Neural progenitor cell (in vitro differentiated cells): ENCODE data around the gene ASH1L. TPM values are rescaled to one million over a fixed set of nuclear protein-coding genes. Genes with fewer than 3 reads are reported as not detected.

Experiments used
- DNase-seq: peaks from one replicate; pipeline ENCODE4 v3.0.0-alpha.2; 2016; ENCODE audit warnings: low spot score
- H2AFZ ChIP-seq: fragments of 200-600 bp; sonication (generic); replicated peaks from 2 replicates; pipeline ENCODE4 v1.6.1; 2016; ENCODE audit warnings: antibody characterized with exemption
- H3F3A ChIP-seq: fragments of 200-600 bp; sonication (generic); 2 replicates; pipeline ENCODE4 v1.6.1; 2016; ENCODE audit warnings: antibody characterized with exemption, low read depth
- H3K27ac ChIP-seq: fragments of 200-600 bp; sonication (generic); 2 replicates; pipeline ENCODE4 v1.5.1; 2016; ENCODE audit warnings: mild to moderate bottlenecking
- H3K27me3 ChIP-seq: fragments of 200-600 bp; sonication (generic); 2 replicates; pipeline ENCODE4 v1.6.1; 2016; ENCODE audit warnings: mild to moderate bottlenecking, moderate library complexity
- H3K36me3 ChIP-seq: fragments of 200-600 bp; sonication (generic); 2 replicates; pipeline ENCODE4 v1.5.1; 2016
- H3K4me1 ChIP-seq: fragments of 200-600 bp; sonication (generic); 2 replicates; pipeline ENCODE4 v1.6.1; 2016; ENCODE audit warnings: mixed run types
- H3K4me2 ChIP-seq: fragments of 200-600 bp; sonication (generic); 2 replicates; pipeline ENCODE4 v1.6.1; 2016
- H3K4me3 ChIP-seq: fragments of 200-600 bp; sonication (generic); 2 replicates; pipeline ENCODE4 v1.5.1; 2016
- H3K79me2 ChIP-seq: fragments of 200-600 bp; sonication (generic); 2 replicates; pipeline ENCODE4 v1.6.1; 2016; ENCODE audit warnings: low read depth
- H3K9ac ChIP-seq: fragments of 200-600 bp; sonication (generic); 2 replicates; pipeline ENCODE4 v1.6.1; 2016
- H3K9me3 ChIP-seq: fragments of 200-600 bp; sonication (generic); 2 replicates; pipeline ENCODE4 v1.5.1; 2016; ENCODE audit warnings: low read depth
- H4K20me1 ChIP-seq: fragments of 200-600 bp; sonication (generic); 2 replicates; pipeline ENCODE4 v1.6.1; 2016; ENCODE audit warnings: low read depth
- H3K27ac Mint-ChIP-seq: 3 replicates; pipeline ENCODE4 v1.8.0; 2021; ENCODE audit warnings: mixed read lengths
- H3K27me3 Mint-ChIP-seq: 2 replicates; pipeline ENCODE4 v1.8.0; 2022; ENCODE audit warnings: low read depth, mild to moderate bottlenecking, inconsistent platforms, moderate library complexity, mixed read lengths; ENCODE audit not compliant: insufficient read depth
- H3K36me3 Mint-ChIP-seq: 3 replicates; pipeline ENCODE4 v1.8.0; 2021; ENCODE audit warnings: mixed read lengths
- H3K4me1 Mint-ChIP-seq: 3 replicates; pipeline ENCODE4 v1.8.0; 2021; ENCODE audit warnings: mixed read lengths
- H3K4me3 Mint-ChIP-seq: 3 replicates; pipeline ENCODE4 v1.8.0; 2021; ENCODE audit warnings: mild to moderate bottlenecking, moderate library complexity, mixed read lengths
- H3K9me3 Mint-ChIP-seq: 3 replicates; pipeline ENCODE4 v1.8.0; 2020; ENCODE audit warnings: mixed read lengths
- EZH2 ChIP-seq: fragments of 200-600 bp; sonication (generic); IDR thresholded peaks from 2 replicates; pipeline ENCODE4 v1.6.1; 2017; ENCODE audit warnings: antibody characterized with exemption, mild to moderate bottlenecking, moderate library complexity
- EZH2phosphoT487 ChIP-seq: fragments of 200-600 bp; sonication (generic); IDR thresholded peaks from 2 replicates; pipeline ENCODE4 v1.6.1; 2017; ENCODE audit warnings: antibody characterized with exemption
- total RNA-seq: library from RNA; depleted of rRNA; stranded (reverse); fragments of >200 nt; gene quantifications from 2 replicates; pipeline ENCODE4 v1.2.3, GENCODE V29; 2015; ENCODE audit warnings: low replicate concordance
- TF ChIP-seq, protein P1 (sequence below): fragments of 200-600 bp; sonication (generic); IDR thresholded peaks from 2 replicates; pipeline ENCODE4 v1.5.1; 2017; ENCODE audit warnings: antibody characterized with exemption, mild to moderate bottlenecking

ASH1L gene
- total RNA-seq, 1 donor from 2014 or later, result 42.1 TPM

- Histone ChIP-seq H3K27ac (no peak overlapping the region), H3K4me2 (no peak overlapping the region), H3K27me3 (no peaks in the 10 kb centered on the region), H3K9me3 (no peaks in the 10 kb centered on the region), H3K9ac (no peak overlapping the region), H4K20me1 (no peaks in the 10 kb centered on the region), H2AFZ (no peak overlapping the region), H3K4me1 (no peaks in the 10 kb centered on the region), H3K79me2 (peaks cover 10% of the 10 kb centered on the region), H3F3A (peaks cover 9% of the 10 kb centered on the region), H3K4me3 (no peak overlapping the region), H3K36me3 (peaks cover 3% of the 10 kb centered on the region)
- Mint-ChIP-seq H3K4me3 (no peak overlapping the region), H3K27ac (no peak overlapping the region), H3K9me3 (peaks cover 7% of the 10 kb centered on the region), H3K27me3 (peaks cover 2% of the 10 kb centered on the region), H3K36me3 (peaks cover 19% of the 10 kb centered on the region), H3K4me1 (no peaks in the 10 kb centered on the region)
- TF ChIP-seq, protein P1, sequence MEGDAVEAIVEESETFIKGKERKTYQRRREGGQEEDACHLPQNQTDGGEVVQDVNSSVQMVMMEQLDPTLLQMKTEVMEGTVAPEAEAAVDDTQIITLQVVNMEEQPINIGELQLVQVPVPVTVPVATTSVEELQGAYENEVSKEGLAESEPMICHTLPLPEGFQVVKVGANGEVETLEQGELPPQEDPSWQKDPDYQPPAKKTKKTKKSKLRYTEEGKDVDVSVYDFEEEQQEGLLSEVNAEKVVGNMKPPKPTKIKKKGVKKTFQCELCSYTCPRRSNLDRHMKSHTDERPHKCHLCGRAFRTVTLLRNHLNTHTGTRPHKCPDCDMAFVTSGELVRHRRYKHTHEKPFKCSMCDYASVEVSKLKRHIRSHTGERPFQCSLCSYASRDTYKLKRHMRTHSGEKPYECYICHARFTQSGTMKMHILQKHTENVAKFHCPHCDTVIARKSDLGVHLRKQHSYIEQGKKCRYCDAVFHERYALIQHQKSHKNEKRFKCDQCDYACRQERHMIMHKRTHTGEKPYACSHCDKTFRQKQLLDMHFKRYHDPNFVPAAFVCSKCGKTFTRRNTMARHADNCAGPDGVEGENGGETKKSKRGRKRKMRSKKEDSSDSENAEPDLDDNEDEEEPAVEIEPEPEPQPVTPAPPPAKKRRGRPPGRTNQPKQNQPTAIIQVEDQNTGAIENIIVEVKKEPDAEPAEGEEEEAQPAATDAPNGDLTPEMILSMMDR, result no peak
- TF ChIP-seq EZH2, result no peak
- TF ChIP-seq EZH2phosphoT487, result no peak
- DNase-seq, result no peak
Measured at GRCh38 chr1:155466617-155466972, 96.0 kb downstream of the ASH1L start.

- Mint-ChIP-seq H3K4me3 (no peak overlapping the region), H3K36me3 (peaks cover 15% of the 10 kb centered on the region), H3K4me1 (no peaks in the 10 kb centered on the region), H3K27me3 (peaks cover 2% of the 10 kb centered on the region), H3K27ac (no peak overlapping the region), H3K9me3 (no peaks in the 10 kb centered on the region)
- Histone ChIP-seq H3F3A (peaks cover 9% of the 10 kb centered on the region), H3K9me3 (no peaks in the 10 kb centered on the region), H3K9ac (no peak overlapping the region), H3K79me2 (no peaks in the 10 kb centered on the region), H3K36me3 (peaks cover 7% of the 10 kb centered on the region), H3K27me3 (no peaks in the 10 kb centered on the region), H3K4me3 (no peak overlapping the region), H4K20me1 (no peaks in the 10 kb centered on the region), H2AFZ (no peak overlapping the region), H3K4me1 (no peaks in the 10 kb centered on the region), H3K4me2 (no peak overlapping the region), H3K27ac (no peak overlapping the region)
- TF ChIP-seq EZH2, result no peak
- TF ChIP-seq, protein P1, result no peak
- no peak for TF ChIP-seq EZH2phosphoT487
- DNase-seq, result no peak
Measured at GRCh38 chr1:155463865-155464650, 98.5 kb downstream of the ASH1L start.

- Histone ChIP-seq H3K79me2 (no peaks in the 10 kb centered on the region), H3F3A (peaks cover 6% of the 10 kb centered on the region), H3K9ac (no peak overlapping the region), H3K27me3 (no peaks in the 10 kb centered on the region), H3K27ac (no peak overlapping the region), H3K4me1 (peaks cover 17% of the 10 kb centered on the region), H3K4me3 (no peak overlapping the region), H3K4me2 (no peak overlapping the region), H2AFZ (no peak overlapping the region), H3K36me3 (peaks cover 7% of the 10 kb centered on the region), H3K9me3 (no peaks in the 10 kb centered on the region), H4K20me1 (no peaks in the 10 kb centered on the region)
- Mint-ChIP-seq H3K4me1 (peaks cover 11% of the 10 kb centered on the region), H3K36me3 (peaks cover 19% of the 10 kb centered on the region), H3K9me3 (no peaks in the 10 kb centered on the region), H3K4me3 (no peak overlapping the region), H3K27ac (no peak overlapping the region), H3K27me3 (no peaks in the 10 kb centered on the region)
- no peak for TF ChIP-seq EZH2phosphoT487
- TF ChIP-seq EZH2, result no peak
- TF ChIP-seq, protein P1, result no peak
- DNase-seq, result no peak
Measured at GRCh38 chr1:155458111-155458510, 104.5 kb downstream of the ASH1L start.
